GM19455 (cell line): Measurements from ENCODE around the gene LINGO1.

Experiments used
- ATAC-seq: cut with Tn5 transposase; IDR thresholded peaks from one replicate; pipeline ENCODE4 v1.9.1; 2021; ENCODE audit not compliant: unreplicated experiment

LINGO1 gene

DNA sequence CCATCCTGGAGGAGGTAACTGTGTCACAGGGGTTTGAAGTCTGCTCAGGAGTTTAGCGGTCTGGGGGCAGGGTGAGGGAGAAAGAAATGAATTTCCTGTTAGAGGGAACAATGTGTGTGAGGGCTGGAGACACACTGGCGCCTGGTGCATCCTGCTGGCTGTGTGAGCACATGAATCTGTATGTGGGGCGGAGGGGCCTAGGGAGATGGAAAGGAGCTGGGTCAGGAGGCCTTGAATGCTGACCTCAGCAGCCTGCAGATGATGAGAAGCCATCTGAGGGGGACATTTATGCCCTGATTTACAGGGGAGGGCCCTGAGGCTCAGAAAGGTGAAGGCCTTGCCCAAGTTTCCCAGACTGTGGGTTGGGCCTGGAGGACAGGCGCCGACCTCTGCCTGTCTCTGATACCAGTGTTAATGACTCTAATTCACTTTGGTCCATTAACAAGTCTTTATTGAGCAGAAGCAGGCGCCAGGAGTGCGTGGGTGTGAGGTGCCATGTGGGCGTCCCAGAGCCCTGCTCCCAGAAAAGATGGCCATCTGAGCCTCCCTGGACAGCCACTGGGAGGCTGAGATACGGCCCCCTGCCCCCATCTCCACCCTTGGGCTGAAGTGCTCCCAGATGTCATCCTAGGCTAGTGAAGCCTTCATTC is 34.8 kb downstream of the LINGO1 start:
- no peak for ATAC-seq

DNA sequence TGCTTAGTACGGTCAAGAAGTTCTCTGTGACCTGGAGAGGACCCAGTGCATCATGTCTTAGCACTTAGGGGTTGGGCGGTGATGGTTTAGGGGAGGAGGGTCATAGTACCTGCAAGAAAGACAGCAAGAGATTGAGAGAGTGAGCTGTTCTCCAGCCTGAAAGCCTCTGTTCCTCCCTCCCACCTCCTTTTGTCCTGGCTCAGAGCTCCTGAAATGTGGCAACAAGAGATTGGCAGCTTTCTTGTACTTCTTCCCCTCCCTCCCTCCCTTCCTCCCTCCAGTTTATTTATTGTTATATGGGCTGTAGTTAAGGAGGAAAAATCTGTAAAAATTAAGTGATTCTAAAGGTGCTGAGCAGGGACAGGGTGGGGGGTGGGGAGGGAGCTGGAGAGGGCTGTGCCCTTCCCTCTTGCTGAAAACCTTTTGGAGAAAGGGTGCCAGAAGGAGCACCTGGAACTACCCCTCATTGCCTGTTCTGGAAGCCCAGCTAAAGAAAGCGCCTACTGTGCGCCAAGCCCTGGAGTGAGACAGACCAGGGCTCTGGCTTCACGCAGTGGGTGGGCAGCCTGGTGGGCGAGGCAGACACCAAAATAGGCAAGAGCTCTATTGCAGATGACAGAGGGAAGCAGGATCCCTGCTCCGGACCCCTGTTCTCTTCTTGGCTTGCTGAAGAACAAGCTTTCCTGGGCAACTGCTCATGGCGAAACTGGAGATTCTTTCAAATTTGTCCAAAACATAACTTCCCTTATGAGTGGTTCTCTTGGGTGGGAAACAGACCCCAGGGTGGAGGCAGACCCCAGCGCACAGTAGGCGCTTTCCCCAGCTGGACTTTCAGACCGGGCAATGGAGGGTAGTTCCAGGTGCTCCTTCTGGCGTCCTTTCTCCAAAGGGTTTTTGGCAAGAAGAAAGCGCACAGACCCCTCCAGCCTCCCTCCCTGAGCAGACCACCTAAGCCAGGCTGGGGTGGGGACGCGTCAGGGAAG is 35.6 kb downstream of the LINGO1 start:
- no peak for ATAC-seq

DNA sequence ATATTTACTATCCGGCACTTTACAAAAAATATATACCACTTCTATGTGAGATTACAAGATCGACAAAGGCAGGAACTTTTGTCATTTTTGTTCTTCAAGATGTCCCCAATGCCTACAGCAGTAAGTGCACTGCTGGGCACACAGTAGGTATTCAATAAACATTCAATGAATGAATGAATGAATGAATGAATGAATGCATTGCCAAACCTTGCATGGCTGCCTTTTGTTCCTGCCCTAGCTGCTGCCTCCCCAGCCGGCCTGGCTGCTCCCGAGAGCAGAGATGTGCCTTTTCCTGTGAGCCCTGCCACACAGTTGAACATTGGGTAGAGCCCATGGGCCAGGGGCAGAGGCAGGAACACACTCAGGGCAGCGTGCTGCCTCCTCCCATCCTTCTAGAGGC is 37.5 kb downstream of the LINGO1 start:
- no peak for ATAC-seq

DNA sequence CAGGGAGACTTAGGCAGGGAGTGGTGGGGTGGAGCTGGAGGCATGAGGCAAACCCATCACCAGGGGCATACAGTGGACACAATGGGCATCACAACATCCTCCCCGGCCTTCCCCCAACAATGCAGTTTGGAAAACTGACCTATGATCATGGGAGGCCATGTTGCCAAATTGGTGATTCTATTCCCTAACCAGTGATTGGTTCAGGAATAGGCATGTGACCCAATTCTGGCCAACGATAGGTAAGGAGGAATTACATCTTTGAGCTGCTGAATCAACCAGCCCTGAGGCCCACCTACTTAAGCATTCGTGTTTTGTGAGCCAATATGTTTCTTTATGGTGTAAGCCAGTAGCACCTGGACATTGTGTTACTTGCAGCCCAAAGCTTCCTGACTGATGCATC is 40.0 kb downstream of the LINGO1 start:
- no peak for ATAC-seq

DNA sequence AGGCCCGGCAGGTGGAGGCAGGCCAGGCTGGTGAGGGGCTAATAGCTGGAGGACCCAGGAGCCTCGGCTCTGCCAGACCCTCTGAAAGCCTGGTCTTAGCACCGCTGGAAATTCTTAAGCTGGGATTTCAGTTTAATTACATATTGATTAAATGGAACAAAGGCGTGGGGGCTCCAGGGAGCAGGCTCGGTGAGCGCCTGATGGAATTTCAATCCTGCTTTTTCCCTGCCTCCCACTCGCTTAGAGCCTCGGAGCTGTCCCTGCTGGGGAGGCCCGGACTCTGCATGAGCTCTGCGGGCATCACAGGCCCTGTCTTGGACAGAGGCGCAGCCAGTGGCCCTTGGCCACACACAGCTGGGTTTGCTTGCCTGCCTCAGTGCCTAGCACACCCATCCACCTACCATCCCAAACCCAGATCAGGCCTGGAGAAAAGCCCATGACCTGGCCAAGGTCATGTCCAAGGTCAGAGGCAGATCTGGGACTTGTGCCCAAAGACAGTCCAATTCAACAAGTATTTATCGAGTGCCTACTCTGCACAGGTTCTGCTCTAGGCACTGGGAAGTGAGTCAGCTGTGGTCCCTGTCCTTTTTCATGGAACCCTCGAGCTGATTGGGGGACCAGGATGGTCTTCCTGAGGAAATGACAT is 40.6 kb downstream of the LINGO1 start:
- ATAC-seq, result no peak

DNA sequence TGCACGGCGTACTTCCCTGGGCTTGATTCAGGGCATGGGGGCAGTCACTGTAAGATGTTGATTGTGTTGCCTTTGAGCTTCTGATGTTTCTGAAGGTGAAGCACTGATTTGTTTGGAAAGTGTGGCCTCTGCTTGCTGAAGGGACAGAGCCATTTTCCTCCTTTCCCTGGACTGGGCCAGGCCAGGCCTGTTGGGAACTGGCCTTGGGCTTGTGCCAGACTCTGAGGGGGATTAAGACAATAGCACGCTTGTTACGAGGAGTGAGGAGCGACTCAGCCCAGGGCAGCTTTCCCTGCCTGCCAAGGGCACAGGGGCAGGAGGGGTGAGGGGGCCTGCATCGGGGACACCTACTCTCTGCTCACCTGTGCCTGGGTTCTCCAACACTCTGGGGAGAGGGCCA is 42.9 kb downstream of the LINGO1 start:
- ATAC-seq, result no peak

DNA sequence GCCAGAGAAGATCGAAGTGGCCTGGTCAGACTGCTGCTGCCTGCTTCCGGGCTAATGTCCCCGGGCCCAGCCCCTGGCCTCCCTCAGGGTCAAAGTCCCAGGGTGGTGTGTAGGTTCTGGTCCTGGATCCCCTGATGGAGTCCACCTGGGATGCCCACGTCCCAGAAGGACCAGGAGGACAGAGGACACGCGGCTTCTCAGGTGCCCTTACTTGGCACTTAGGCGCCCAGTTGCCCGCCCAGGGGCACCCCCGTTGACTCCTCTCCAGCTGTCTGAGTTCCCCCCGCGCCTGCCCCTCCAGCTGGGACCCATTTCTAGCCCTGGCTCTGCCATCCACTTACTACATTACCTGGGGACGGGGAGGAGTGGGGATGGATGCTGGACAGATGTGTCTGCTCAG is 44.6 kb downstream of the LINGO1 start:
- no peak for ATAC-seq

DNA sequence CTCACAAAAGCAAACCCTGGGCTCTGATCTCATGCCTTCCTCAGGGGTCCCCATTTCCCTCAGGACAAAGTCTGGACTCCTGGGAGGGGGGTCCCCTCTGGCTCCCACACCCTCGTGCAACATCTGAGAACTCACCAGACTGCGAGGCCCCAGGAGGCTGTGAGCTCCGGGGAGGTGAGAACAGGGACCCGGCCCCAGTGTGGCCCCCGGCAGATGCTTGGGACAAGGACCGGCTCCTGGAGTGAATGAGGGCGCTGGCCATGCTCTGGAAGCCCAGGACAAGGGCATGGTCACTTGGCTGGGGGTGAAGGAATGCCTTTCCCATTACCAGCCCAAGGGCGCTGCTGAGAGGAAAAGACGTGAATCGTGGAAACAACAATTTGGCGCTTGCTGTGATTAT is 48.0 kb downstream of the LINGO1 start:
- no peak for ATAC-seq

DNA sequence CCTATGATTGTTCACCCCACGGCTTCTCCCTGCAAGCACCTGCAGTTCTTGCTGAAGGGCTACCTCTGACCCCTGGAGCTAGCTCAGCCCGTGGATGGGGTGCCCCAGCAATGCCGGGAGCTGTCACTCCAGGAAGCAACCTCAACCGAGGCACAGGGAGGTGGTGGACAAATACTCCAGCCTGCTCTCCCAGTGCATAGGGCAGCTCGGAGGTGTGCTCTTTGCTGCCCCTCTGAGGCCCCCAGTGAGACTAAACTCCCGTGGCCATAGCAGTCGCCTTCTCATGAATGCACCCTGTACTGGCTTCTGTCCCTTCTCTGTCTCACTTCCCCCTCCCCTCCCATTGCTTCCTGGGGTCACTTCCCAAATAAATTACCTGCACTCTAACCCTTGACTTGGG is 48.5 kb downstream of the LINGO1 start:
- ATAC-seq, result no peak

DNA sequence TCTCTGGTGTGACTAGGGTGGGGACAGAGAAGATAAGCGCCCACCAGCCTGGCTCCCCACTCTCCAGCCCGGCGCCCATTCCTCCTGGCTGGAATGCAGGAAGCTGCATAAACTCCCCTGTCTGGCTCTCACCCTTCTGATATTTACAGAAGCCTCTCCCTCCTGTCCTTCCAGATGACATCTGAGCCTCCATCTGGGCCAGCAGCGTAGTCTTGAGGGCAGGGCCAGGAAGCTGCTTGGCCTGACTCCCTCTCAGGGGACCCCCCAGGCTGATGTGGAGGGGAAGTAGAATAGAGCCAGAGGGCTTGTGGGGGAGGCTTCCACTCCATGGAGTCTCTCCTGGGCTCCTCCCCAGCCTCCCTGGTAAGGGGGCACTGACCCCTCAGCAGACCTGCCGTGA is 49.9 kb downstream of the LINGO1 start:
- no peak for ATAC-seq

DNA sequence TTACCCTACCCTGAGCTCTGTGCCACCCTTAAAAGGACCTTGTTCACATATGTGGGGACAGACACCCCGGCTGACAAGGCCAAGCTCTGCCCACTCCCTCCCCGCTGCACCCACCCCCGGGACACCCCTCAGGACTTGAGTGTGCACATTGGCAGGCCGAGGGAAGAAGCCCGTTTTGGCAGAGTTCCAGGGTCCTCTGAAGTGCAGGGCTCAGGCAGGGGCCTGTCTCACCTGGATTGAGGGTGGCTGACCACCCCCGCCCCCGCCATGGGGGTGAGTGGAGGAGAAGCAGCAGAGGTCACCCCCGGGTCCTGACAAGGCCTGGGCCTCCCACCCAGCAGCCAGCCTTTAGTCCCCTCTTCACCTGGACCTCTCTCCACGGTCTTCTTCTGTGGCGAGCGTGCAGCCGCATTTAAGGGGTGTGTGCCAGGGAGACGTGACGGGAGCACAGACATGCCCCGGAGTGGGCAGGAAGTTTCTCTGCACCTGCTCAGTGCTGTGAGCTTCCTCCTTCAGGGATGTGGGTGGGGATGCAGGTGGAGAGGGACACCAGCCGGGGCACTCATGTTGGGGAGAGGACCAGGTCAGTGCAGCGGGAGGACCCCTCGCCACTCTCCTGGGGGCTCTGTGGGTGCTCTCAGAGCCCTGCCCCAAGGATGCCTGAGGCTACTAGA is 50.7 kb downstream of the LINGO1 start:
- no peak for ATAC-seq

DNA sequence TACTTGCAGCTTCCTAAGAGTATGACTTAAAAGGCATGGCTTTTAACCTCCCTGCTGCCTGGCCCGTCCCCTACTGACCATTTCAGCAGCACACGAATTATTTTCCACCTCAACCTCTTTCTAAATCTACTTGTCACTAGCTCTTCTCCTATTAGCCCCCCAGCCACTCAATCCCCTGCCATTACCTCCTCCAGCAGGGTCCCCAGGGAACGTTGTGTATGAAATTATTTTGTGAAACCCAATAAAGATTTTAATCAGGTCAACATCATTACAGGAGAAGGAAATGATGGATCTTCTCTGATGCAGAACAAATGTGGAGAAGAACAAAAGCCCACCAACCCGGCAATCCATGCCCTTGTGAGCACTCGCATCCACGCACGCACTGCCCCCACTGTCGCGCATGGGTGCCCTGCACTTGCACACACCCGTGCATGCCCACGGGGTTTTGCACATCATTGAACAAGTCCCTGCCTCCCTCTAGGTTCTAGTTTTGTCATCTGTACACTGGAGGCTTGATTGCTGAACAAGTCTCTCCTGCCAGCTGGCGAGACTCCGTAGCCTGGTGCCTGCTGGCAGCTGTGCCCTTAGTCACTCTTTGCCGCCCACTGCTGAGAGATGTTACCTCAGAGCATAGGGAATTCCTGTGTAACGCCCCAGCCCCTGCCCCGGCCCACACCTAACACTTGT is 51.6 kb downstream of the LINGO1 start:
- no peak for ATAC-seq

DNA sequence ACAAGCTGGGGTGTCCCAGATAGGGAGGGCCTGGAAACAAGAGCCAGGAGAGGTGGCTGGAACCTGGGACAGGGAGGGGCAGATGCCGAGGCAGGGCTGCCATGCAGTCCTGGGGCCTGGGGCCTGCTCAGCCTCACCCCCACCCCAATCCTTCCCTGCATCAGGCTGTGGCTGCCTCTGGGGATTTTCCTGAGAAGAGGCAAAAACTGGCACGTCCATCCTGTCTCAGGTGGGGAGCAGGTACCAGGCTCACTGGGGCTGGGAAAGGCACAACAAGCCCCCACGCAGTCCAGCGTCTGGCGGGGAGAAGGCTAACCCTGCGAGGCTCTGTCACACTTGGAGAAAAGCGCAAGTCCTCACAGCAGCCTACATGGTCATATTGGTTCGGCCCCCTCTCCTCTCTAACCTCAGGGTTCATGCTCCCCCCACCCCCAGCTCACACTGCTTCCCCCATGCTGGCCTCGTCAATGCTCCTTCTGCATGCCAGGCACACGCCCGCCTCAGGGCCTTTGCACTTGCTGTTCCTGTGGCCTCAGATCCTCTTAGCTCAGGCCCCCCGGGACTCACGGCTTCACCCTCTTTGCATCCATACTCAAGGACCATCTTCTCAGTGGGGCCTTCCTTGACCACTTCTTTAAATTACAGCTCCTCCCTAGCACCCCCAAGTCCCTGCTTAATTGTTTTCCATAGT is 53.1 kb downstream of the LINGO1 start:
- ATAC-seq, result no peak

DNA sequence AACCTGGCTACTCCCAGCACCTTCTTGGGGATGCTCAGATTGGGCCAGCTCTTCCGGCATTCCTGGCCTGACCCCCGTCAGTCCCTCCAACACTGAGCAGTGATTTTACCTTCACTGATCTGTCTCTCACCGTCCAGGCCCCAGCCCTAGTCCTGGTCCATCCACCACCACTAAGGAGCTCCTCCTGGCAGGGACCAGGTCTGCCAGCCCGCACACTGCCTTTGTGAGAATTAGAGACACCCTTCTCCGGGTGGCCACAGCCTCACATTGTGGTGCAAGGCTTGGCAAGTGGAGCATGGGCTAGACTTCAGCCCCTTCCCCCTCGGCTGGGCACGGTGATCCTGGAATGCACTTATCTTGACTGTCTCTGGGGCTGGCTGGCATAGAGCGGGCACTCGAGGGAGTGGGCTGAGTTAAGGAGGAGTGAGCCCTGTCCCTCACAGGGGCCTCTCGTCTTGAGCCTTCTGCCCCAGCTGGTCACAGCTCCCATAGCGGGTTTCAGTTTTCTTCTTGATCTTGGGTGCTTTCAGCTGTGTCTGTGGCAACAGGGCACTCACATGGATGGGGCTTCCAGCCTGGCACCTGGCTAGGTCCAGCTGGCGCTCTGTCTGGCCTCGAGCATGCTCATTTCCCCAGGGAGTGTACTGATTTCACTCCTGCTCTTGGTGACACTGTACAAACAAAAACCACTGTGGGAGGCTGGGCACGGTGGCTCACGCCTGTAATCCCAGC is 53.9 kb downstream of the LINGO1 start:
- no peak for ATAC-seq

DNA sequence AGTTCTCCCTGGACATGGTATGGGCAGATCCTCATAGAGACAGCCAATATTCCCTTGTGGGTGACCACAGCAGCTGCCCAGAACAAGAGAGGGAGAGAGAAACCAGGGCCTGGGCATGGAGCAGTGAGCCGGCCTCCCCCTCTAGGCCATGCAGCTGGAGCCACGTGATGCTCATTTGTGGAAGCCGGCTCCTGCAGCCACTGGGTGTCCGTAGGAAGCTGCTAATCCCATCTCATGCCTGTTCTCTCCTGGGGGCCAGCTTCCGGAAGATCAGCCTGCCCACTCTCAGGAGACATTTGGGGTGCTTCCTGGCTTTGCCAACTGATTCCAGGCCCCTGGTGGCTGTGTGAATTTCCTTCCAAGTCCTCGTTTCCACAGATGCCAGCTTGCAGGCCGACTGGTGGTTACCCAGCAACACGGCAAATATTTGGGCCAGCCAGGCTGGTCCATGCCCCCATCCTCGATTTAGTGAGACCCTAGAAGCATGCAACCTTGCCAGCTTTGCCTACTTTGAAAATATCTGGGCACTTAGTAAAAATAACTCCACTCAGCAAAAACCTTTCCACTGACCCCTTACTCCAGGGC is 55.3 kb downstream of the LINGO1 start:
- no peak for ATAC-seq

DNA sequence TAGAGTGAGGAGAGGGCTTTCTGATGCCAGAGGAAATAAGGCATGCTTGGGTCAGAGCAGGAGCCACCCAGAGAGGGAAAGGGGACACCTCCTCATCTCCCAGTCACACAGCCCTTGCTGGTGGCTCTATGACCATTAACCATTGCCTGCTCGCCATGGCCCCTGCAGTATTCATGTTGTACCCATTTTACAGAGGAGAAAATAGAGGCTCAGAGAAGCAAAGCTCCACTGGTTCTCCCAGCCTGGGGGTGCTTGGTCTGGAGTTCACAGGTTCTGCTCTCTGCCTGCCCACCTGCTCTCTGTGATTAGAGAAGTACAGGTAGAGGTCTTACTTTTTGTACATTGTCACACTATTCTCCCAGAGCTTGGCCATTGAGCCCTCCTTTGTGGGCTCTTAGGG is 56.2 kb downstream of the LINGO1 start:
- no peak for ATAC-seq

DNA sequence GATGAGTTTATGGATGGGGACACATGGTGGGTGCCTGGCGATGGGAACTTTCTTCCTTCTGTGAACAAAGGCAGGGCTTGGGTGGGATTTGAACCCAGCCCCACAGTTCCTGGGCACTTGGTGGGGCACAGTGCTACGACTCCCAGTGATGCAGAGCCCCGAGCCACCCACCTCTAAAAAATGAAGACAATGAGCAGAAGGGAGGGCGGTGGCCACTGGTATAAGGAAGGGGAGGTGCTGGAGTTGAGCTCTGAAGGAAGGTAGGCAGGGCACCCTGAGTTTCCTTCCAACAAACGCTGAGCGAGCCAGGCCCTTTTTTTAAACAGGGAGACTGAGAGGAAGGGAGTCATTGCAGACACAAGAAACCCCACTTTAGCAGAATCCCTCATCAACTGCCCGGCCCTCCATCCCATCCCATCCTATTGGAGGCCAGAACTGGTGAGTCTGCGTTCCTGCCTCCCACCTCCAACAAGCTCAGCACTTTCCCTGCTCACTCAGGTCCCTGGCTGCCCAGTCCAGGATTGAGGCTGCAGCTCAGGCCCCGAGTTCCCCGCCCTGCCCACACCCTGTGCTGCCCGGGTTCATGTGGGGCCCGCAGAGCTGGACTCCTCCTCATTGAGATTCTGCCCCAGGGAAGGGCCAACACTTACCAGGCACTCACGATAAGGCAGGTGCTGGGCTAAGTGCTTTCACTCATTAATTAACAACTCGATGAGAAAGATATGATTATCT is 57.3 kb downstream of the LINGO1 start:
- ATAC-seq, result no peak

DNA sequence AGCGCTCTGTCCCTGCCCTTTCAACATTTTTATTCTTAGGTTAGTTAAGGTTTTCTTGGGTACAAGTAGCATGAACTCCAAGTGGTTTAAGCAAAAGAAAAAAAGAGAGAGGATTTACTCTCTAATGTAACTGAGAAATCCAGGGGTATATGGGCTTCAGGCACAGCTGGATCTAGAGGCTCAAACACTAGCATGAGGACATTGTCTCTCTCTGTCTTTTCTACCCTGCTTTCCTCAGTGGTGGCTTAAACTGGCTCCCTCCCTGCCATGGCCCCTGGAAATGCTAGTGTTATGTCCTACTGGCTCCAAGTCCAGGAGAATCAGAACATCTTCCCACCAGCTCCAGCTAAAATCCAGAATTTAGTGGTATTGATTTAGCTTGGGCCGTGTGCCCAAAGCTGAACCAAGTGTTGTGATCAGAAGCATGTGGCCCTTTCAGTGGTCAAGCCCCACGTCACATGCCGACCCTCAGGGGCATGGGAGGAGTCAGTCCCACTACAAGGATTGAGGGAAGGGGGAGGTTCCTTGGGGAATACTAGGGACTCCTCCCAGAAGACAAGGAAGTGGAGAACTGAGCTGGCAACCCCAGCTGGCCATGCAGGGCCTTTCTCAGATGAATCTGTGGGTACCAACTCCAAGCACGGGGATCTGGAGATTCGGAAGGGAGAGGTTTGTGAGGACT is 58.0 kb downstream of the LINGO1 start:
- no peak for ATAC-seq
